Adrenal gland (tissue), 5 donors: Measurements from ENCODE around the gene SLC10A2.

Source experiments
- POLR2A ChIP-seq, 2 donors: fragments of 450-650 bp; IDR thresholded peaks; one replicate each; pipeline ENCODE4 v1.6.1; 2017; ENCODE audit warnings: antibody characterized with exemption in 2 of 2, mild to moderate bottlenecking in 2 of 2, moderate library complexity in 1 of 2
- TF ChIP-seq, protein P1 (sequence below), 6 experiments: fragments of 450-650 bp in 4 of 6; fragments of 200-600 bp in 2 of 6; sonication (generic) in 1 of 6; IDR thresholded peaks; 1 replicate in 5 of 6; 2 replicates in 1 of 6; pipeline versions ENCODE4 v1.5.1 to v1.8.0; 2016 to 2021; ENCODE audit warnings: antibody characterized with exemption in 6 of 6, mild to moderate bottlenecking in 2 of 6, moderate library complexity in 1 of 6
- donor health status: DM: no; HTN: no; CAD: no.

DNA sequence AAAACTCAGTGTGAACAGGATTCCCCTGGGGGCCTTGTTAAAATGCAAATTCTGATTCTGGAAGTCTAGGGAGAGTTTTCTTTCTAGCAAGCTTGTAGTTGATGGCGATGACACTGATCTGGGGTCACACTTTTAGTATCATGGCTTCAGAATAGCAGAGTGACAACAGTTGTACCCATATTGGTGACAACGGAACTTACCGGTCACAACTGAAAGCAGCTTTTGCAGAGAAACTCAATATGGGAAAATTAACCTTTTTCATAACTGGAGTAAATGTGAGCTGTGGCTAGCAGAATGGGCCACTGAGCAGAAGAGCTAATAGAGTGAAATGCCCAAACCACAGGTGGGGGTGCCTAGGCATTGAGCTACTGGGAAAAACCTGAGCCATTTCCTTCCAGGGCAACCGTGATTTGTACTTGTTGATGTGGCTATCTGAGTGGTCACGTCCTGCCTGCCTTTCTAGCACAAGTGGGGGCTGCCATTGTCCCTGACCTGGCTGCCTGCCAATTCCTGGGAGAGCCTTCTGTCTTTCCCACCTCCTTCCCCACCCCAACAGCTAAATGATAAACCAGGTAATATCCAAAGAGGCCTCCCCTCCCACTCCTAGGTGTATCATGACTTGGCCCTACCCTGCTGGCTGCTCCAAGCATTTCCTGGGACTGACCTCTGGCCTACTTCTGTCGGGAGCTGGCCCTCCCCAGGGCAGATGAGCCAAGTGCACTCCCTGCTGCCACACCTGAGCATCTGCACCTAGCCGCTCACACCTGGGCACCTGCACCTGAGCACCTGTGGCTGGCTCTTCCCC lies 1.7 kb upstream of the SLC10A2 start:
- TF ChIP-seq, protein P1, sequence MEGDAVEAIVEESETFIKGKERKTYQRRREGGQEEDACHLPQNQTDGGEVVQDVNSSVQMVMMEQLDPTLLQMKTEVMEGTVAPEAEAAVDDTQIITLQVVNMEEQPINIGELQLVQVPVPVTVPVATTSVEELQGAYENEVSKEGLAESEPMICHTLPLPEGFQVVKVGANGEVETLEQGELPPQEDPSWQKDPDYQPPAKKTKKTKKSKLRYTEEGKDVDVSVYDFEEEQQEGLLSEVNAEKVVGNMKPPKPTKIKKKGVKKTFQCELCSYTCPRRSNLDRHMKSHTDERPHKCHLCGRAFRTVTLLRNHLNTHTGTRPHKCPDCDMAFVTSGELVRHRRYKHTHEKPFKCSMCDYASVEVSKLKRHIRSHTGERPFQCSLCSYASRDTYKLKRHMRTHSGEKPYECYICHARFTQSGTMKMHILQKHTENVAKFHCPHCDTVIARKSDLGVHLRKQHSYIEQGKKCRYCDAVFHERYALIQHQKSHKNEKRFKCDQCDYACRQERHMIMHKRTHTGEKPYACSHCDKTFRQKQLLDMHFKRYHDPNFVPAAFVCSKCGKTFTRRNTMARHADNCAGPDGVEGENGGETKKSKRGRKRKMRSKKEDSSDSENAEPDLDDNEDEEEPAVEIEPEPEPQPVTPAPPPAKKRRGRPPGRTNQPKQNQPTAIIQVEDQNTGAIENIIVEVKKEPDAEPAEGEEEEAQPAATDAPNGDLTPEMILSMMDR (IDR thresholded peaks at IDR 0.05) = no peak
- no peak for TF ChIP-seq POLR2A (IDR thresholded peaks at IDR 0.05)
